ENCODE data around the gene CCDC50. TPM values are rescaled to one million over a fixed set of nuclear protein-coding genes. Genes with fewer than 3 reads are reported as not detected.

CCDC50 gene
- total RNA-seq, 1 experiment from 2014 or later: 21.0 TPM

DNA sequence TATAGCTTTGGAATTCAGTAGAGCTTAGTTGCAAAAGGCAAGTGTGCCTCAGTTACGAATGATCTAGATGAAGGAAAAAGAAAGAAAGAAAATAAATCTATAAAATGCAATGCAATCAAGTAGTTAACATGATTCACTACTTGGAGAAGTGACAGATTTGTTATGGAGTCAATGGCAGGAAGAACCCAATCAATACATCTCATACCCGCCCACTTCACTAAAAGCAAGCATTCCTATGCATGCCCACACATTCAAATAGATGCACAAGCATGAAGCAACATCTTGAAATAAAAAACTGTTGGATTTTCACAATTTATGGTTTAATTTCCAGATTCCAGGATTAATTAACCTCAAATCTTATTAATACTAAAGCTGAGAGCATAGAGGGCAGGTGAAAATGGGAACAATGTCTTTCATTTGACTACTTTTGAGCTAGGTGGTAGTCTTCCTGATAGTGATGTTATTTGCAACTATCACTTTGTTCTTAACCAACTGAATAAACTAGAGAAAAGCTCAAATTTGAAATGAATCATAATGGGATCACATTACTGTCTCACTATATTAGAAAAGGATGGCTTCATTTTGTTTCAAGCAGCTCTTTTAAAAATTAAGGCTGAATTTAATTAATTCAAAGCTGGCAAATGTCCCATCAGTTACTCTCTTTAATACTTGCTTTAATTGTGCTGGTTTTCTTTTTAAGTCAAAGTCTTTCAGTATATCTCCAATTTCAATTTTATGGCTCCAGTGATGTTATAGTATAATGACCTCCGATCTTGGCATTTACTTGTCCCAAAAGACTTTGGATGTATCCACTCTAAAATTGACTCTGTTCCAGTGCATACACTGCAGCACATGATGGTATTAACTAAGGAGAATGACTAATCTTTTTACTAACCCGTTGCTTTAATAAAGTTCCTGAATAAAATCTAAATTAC is 46.7 kb upstream of the CCDC50 start:
- Mint-ChIP-seq H3K36me3 (ENCODE audit: insufficient read depth in 1 of 3, low read depth in 3 of 3) (no peaks in the 10 kb centered on the region), H3K4me3 (no peak overlapping the region), H3K27ac (no peak overlapping the region), H3K4me1 (no peaks in the 10 kb centered on the region), H3K9me3 (no peaks in the 10 kb centered on the region), H3K27me3 (ENCODE audit: low read depth) (no peaks in the 10 kb centered on the region)
- H2AK5ac ChIP-seq (ENCODE audit: insufficient read length, low read length): no peak overlapping the region
- no peak overlapping the region for H3K23ac ChIP-seq (ENCODE audit: insufficient read length, low read depth, low read length)
- H3K79me1 ChIP-seq (ENCODE audit: insufficient read depth, low read depth, low read length, poor library complexity, severe bottlenecking): no peaks in the 10 kb centered on the region
- no peak overlapping the region for H3T11ph ChIP-seq (ENCODE audit: low read length)
- no peak overlapping the region for H3K4ac ChIP-seq (ENCODE audit: low read depth, low read length)
- H3K18ac ChIP-seq (ENCODE audit: insufficient read length, low read depth, low read length): no peak overlapping the region
- H3K79me2 ChIP-seq (ENCODE audit: insufficient read depth, low read length): no peaks in the 10 kb centered on the region
- no peaks in the 10 kb centered on the region for H3K9me3 ChIP-seq (ENCODE audit: control insufficient read depth, low read depth, low read length)
- H4K91ac ChIP-seq (ENCODE audit: insufficient read length, low read depth, low read length): no peak overlapping the region
- no CpG with 5 or more reads among the region's 4 CpGs for WGBS (ENCODE audit: extremely low coverage, insufficient read length, low lambda C conversion rate)
- H3K23me2 ChIP-seq (ENCODE audit: insufficient read length, low read depth, low read length, poor library complexity, severe bottlenecking): no peaks in the 10 kb centered on the region
- no peaks in the 10 kb centered on the region for H3K27me3 ChIP-seq (ENCODE audit: insufficient read depth, low read length)
- no peak overlapping the region for H2BK120ac ChIP-seq (ENCODE audit: low read depth, low read length, poor library complexity, severe bottlenecking)
- H3K56ac ChIP-seq (ENCODE audit: insufficient read length, low read depth, low read length): no peak overlapping the region
- H2AFZ ChIP-seq (ENCODE audit: low read length): no peak overlapping the region
- H3K4me1 ChIP-seq (ENCODE audit: insufficient read depth, low read length): no peaks in the 10 kb centered on the region
- H2BK12ac ChIP-seq (ENCODE audit: insufficient read length, low read depth, low read length): no peak overlapping the region
- H2BK15ac ChIP-seq (ENCODE audit: low read depth, low read length): no peak overlapping the region
- H4K20me1 ChIP-seq (ENCODE audit: control insufficient read depth, insufficient read depth, insufficient read length): no peaks in the 10 kb centered on the region
- H2BK5ac ChIP-seq (ENCODE audit: insufficient read length, low read length): no peak overlapping the region
- H3K4me2 ChIP-seq (ENCODE audit: insufficient read depth, insufficient read length, low read length): no peak overlapping the region
- no peak overlapping the region for H4K5ac ChIP-seq (ENCODE audit: insufficient read length, low read depth, low read length)
- no peak overlapping the region for H3K14ac ChIP-seq (ENCODE audit: insufficient read depth, low read length)
- no peak for DNase-seq
- TF ChIP-seq CTCF (conservative IDR thresholded peaks at IDR 0.05): no peak
- H3K27ac ChIP-seq (ENCODE audit: insufficient read length, low read depth, low read length): no peak overlapping the region
- no peak overlapping the region for H4K8ac ChIP-seq (replicated peaks; ENCODE audit: insufficient read length, low read depth, low read length)
- H3K9ac ChIP-seq (ENCODE audit: extremely low read depth, insufficient read length, low read length): no peak overlapping the region
- H2BK20ac ChIP-seq (ENCODE audit: low read depth, low read length, poor library complexity, severe bottlenecking): no peak overlapping the region

Data from H9 (cell line).